ENCODE data around the gene MBIP.
"Not testable (repeated sequence)": the region's sequence is repeated elsewhere in the genome, so short reads cannot be mapped to it uniquely, and the experiment has no call there.

MBIP gene, protein sequence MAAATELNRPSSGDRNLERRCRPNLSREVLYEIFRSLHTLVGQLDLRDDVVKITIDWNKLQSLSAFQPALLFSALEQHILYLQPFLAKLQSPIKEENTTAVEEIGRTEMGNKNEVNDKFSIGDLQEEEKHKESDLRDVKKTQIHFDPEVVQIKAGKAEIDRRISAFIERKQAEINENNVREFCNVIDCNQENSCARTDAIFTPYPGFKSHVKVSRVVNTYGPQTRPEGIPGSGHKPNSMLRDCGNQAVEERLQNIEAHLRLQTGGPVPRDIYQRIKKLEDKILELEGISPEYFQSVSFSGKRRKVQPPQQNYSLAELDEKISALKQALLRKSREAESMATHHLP

DNA sequence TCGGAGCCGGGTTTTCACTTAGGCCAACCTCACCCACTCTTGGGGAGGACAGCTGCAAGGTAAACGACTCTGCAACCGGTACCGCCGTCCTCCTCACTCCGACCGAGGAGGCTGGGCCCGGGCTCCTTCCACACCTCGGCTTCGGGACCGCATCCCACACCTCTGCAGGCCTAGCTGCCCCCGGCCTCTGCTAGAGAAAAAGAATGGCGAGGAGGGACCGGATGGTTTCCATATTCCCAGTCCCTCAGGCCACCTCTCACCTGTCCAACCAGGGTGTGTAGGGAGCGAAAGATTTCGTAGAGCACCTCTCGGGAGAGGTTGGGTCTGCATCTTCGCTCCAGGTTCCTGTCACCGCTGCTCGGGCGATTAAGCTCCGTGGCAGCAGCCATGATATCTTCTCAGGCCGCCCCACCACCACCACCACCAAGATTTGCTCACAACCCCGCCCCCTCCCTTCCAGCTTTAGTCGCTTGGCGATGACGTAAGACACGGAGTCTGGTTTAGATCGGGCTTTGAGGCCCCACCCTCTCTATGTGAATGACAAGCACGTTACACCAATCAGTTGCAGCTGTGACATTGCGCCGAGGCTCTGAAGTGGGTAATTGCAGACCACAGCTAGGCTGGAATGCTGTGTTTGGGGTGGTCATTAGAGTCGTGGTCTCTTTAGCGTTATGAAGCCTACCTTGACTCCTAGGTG lies at the start of gene MBIP:
MBIP (minus strand) TSS at position 438 of the 697 bp plus-strand sequence; CDS start at position 389, 49 bp downstream.
- peak; percentile 89 for DNase-seq (ENCODE audit: low read depth)

DNA sequence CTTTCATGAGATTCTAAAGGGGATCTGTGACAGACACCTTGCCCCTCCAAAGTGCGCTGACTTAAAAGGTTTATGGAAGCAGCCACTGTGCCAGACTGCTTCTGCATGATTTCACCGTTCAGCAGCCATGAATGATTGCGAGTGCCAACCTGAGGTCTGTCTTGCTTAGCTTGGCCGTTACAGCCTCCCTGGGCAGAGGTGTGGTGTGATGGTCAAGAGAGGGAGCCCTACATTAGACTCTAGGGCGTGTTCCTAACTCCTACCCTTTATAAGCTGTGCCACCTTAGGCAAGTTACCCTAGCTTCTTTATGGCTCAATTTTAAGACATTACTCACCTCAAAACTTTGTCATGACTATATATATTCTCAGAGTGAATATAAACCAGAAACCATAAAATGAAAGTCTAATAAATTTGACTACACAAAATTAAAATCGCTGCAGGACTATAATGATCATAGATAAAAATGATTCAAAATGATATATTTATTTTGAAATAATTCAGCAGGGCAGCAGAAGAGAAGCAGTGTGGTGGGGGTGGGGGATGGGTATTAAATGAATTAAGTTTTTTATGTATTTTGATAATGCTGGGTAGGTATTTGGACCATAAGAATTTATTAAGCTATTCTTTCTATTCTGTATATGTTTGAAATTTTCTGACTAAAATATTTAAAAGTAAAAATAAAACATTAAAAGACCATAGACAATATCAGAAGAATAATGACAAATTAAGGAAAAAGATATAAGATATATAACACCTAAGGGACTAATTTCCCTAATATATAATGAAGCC lies 47.7 kb upstream of the MBIP start:
- DNase-seq (ENCODE audit: low read depth) = no peak

DNA sequence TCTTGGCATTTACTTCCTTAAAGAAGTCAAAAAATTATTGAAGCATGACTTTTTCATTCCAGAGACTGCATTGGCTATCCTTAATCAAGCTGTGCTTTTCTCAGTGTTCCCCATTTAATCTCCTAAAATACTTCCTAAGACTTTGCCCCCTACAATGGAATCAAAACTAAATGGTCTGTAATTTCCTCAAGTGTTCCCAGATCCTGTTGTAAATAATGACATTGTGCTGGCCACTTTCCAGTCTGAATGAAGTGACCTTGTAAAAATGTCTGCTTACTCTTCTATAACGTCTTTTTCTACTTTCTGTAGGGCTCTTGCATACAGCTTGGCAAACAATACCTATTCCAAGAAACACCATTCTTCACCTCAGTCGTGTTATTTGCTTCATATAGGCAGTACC lies 45.3 kb upstream of the MBIP start:
- no peak for DNase-seq (ENCODE audit: low read depth)

DNA sequence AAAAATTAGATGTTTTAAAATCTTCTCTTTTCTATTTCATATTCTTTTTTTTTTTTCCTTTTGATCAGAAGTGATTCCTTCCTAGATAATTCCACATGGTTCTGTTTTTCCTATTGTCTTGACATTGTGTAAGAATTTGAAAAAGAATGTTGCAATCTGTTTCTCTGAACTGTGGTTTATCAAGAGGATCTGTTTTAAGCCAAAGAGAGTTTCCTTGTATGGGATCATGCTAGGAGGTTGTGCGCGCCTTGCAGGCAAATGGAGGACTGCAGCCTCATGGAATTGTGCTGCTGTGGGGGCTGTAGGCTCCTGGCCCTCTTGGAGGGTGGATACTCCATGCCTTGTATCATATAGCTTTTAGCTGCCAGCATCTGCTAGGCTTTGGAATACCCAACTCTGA lies 43.3 kb upstream of the MBIP start:
- no peak for DNase-seq (ENCODE audit: low read depth)

DNA sequence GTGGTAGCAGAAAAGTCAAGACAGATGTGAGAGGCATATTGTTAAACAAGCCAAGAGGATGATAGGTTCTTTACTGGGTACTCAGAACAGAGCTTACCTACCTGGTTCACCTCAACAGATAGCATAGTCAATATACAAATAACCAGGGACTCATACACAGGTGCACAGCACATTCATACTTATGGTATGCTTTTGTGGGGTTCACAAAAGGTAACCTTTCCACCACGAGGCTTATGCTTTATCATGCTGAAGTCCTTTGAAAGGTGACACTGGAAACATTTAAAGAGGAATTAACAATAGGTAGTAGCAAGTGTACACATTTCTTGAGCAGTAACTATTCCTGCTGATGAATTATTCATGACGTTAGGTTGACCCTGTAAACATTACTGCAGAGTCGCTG lies 42.2 kb upstream of the MBIP start:
- no peak for DNase-seq (ENCODE audit: low read depth)

- DNase-seq (ENCODE audit: low read depth) = no peak
These were observed 40.9 kb upstream of the MBIP start for GRCh38 chr14:36361210-36361853.

DNA sequence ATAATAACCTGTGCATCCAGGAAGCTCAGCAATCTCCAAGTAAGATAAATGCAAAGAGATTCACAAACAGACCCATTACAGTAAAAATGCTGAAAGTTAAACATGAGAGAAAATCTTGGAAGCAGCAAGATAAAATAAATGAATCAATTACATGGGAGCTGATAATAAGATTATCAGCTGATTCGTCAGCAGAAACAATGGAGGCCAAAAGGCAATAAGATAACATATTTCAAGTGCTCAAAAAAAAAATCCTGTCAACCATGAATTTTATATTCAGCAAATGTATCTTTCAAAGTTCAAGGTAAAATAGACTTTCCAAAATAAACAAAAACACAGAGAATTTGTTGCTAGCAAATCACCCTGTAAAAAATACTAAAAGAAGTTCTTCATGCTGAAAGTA lies 36.4 kb upstream of the MBIP start:
- no peak for DNase-seq (ENCODE audit: low read depth)

GRCh38 chr14:36346052-36346451 lies 25.6 kb upstream of the MBIP start:
- DNase-seq (ENCODE audit: low read depth) = no peak

DNA sequence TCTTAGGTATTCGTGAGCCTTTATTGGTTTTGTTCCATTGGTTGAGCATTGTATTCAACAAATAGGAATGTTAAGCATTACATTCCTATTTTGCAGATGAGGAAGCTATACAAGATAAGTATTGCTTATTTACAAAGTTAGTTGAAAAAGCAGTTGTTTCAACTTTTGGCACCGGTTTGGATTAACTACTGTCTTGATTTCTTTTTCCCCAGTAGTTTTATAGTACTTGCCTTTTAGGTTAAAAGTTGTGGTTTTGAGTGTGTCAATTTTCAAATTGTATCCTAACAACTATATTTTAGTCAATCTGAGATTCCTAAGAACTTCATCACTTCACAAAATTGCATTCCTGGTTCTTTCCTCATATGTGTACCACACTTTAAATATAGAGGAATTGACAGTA lies 23.8 kb upstream of the MBIP start:
- no peak for DNase-seq (ENCODE audit: low read depth)

- DNase-seq (ENCODE audit: low read depth) = not testable (repeated sequence)
These were observed 21.4 kb upstream of the MBIP start for GRCh38 chr14:36341811-36342210.

DNA sequence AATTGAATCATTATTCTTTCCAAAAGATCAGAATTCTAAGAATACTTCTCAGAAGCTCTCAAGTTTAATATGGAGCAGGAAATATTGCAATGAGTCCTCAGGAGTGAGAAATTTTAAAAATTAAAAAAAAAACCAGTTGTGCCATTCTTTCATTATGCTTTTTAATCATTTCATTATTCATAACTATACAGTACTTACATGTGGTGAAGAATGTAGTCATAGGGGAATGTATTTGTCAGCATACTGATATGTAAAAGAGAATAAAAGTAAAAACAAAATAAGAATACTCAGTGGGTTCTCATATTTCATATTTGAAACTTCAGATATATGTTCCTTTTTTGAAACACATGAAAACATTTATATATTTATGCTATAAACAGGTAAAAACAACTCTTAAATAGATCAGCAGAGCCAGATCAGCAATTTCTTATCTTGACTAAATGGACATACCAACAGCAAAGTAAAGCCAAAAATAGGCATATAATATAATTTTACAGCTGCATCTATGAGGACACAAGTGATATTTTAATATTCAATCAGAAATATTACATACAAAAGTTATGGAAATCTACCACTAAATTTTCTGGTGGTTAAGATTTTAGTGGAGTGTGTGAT lies 19.9 kb upstream of the MBIP start:
- no peak for DNase-seq (ENCODE audit: low read depth)

DNA sequence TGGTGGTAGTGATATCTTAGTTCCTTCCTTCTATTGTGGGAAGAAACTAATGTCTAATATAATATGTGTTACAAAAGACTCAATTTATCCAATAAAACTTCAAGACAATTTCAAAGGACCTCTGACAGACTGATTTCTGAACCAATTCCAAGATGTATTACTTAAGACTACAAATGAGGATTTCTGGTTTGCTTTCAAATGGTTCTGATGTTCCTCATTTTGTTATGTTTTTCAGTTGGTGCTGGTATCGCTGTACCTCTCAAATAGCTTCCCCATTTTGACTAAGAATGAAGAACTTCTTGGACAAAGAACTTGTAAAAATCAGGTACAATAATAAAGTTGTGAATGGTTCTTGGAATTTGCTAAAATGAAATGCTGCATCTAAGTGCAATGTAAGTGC lies 19.4 kb upstream of the MBIP start:
- DNase-seq (ENCODE audit: low read depth) = no peak

DNA sequence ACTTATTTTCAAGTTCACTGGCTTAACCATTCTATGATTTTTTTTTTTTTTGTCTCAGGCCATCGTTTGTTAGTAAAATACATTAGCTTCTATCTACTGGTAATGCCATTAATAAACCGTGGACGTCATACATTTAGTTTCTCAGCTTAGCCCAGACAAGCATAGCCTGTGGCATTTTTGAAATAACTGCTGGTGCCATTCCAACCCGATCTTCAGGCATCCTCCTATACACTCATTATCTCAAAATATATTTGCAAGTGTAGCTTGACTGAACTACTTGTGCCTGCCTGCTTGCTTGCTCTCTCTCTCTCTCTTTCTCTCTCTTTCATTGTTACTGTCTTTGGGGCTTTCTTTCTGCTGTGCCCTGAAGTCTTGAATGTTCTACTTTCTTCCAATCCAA lies 12.7 kb upstream of the MBIP start:
- DNase-seq (ENCODE audit: low read depth) = no peak

- not testable (repeated sequence) for DNase-seq (ENCODE audit: low read depth)
These were observed 7.1 kb upstream of the MBIP start for GRCh38 chr14:36327573-36327972.

DNA sequence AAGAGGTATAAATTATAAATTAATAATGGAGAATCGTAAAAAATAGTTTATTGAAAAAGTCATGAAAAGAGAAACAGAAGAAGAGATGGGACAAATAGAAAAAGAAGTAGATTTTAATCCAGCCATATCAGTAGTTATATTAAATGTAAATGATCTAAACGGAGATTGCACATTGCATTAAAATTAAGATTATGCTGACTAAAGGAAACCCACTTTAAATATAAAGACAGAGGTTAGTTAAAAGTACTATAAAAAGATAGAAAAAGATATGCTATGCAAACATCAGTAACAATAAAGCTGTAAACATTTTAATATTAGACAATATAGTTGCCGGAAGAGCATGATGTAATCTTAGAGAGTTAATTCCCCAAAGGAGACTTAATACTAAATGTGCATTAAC lies 5.4 kb upstream of the MBIP start:
- no peak for DNase-seq (ENCODE audit: low read depth)

DNA sequence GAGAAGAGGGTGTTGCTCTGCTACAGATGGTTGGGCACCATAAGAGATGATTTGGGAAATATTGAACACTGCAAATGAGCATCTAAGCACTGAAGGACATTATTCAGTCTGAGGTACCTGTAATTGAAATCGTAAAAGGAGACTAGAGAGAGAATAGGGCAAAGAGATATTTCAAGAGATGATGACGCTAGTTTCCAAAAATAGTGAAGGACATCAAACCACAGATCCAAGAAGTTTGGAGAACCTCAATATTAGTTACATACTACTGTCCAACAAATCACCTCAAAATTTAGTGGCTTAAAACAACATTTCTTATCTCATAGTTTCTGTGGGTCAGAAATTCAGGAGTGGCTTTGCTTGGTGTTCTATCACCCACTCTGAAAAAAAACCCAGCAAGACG lies 4.5 kb upstream of the MBIP start:
- DNase-seq (ENCODE audit: low read depth) = no peak

- DNase-seq (ENCODE audit: low read depth) = no peak
These were observed 502 bp upstream of the MBIP start for GRCh38 chr14:36320897-36321381.

DNA sequence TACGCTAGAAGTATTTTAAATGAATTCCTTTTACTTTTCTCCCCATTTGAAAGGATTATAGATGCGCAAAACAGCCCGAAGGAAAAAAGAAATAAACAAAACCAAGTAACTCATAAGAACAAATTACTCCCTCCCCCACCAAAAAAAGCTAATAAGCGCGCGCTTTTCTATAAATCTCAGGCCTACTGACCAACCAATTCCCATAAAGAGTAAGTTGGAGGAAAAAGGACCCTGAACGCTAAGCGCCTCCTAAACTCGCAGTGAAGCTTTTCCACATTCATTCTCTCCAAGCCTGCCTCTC lies 588 bp downstream of the MBIP start:
- no peak for DNase-seq (ENCODE audit: low read depth)

DNA sequence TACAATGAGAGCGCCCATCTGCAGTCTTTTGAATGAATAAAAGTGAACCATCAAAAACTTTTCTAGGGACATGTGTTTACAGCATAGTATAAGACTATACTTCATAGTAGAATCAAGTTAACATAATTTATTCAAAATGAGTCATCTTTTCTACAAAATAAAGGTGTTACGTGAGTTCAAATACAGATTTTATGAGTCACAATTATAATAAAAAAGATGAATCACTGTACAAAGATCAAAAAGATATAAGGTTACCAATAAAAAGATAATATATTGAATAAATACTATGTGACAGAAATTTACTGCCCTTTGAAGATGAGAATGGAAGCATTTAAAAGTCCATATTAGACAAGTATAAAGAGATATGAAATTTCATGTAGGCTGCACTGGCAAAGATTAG lies 2.8 kb downstream of the MBIP start:
- no peak for DNase-seq (ENCODE audit: low read depth)

DNA sequence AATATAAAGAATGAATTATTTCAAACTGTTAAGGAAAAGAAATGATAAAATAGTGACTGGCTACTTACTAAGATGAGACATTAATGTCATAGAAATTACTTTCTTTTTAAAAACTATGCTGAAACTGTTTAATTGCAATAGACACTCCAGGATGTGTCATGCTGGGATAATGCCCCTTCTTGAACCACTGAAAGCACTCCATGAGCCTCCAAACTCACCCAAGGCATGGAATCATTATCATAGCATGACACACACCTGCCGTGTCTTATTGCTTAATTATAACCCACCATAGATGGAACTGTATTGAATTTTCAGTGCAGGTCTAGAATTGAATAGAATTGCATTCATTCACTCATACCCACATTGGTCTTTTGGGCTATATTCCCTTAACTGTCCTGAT lies 4.3 kb downstream of the MBIP start:
- no peak for DNase-seq (ENCODE audit: low read depth)

GRCh38 chr14:36315159-36315853 lies 5.1 kb downstream of the MBIP start:
- no peak for DNase-seq (ENCODE audit: low read depth)
